Astrocyte (in vitro differentiated cells and primary cell): ENCODE results near the gene POSTN. TPM values are rescaled to one million over a fixed set of nuclear protein-coding genes. Genes with fewer than 3 reads are reported as not detected.

ENCODE experiments used
- DNase-seq: peaks from one replicate; pipeline ENCODE4 v3.0.0-alpha.2; 2010; ENCODE audit warnings: low read depth
- FAIRE-seq: peaks from 2 replicates; lab custom pipeline; 2011; peaks lifted over from hg19 to GRCh38; lab: Jason Lieb, UNC
- H2AFZ ChIP-seq: 2 replicates; pipeline ENCODE4 v1.6.0; 2012; ENCODE audit warnings: low read depth, low read length, inconsistent platforms
- H3K27ac ChIP-seq: 2 replicates; pipeline ENCODE4 v1.5.1; 2011; ENCODE audit warnings: low read depth, low read length, inconsistent platforms
- H3K27me3 ChIP-seq: 2 replicates; pipeline ENCODE4 v1.6.0; 2011; ENCODE audit warnings: low read length, inconsistent platforms; ENCODE audit not compliant: insufficient read depth
- H3K36me3 ChIP-seq: 2 replicates; pipeline ENCODE4 v1.5.1; 2011; ENCODE audit warnings: low read length, inconsistent platforms; ENCODE audit not compliant: insufficient read depth
- H3K4me1 ChIP-seq: 2 replicates; pipeline ENCODE4 v1.5.1; 2011; ENCODE audit warnings: low read length, inconsistent platforms; ENCODE audit not compliant: insufficient read depth
- H3K4me2 ChIP-seq: 2 replicates; pipeline ENCODE4 v1.6.0; 2012; ENCODE audit warnings: low read length, inconsistent platforms
- H3K4me3 ChIP-seq: 2 replicates; pipeline ENCODE4 v1.5.1; 2011; ENCODE audit warnings: low read depth, mild to moderate bottlenecking, low read length, inconsistent platforms; ENCODE audit not compliant: insufficient read depth
- H3K79me2 ChIP-seq: 2 replicates; pipeline ENCODE4 v1.6.0; 2012; ENCODE audit warnings: mild to moderate bottlenecking, low read length, inconsistent platforms; ENCODE audit not compliant: insufficient read depth
- H3K9ac ChIP-seq: 2 replicates; pipeline ENCODE4 v1.6.0; 2012; ENCODE audit warnings: mild to moderate bottlenecking, low read length, inconsistent platforms
- H3K9me3 ChIP-seq: 2 replicates; pipeline ENCODE4 v1.5.1; 2012; ENCODE audit warnings: low read depth, mild to moderate bottlenecking, low read length, inconsistent platforms; ENCODE audit not compliant: insufficient read depth
- H4K20me1 ChIP-seq: 2 replicates; pipeline ENCODE4 v1.6.0; 2012; ENCODE audit warnings: low read length, inconsistent platforms; ENCODE audit not compliant: insufficient read depth
- H3K27ac Mint-ChIP-seq: one replicate; pipeline ENCODE4 v1.8.0; 2021; ENCODE audit warnings: mild to moderate bottlenecking, mixed read lengths; ENCODE audit not compliant: unreplicated experiment
- H3K27me3 Mint-ChIP-seq: one replicate; pipeline ENCODE4 v1.8.0; 2021; ENCODE audit warnings: low read depth, mixed read lengths; ENCODE audit not compliant: unreplicated experiment
- H3K36me3 Mint-ChIP-seq: one replicate; pipeline ENCODE4 v1.8.0; 2021; ENCODE audit warnings: low read depth, mixed read lengths; ENCODE audit not compliant: unreplicated experiment
- H3K4me1 Mint-ChIP-seq: one replicate; pipeline ENCODE4 v1.8.0; 2021; ENCODE audit warnings: low read depth, mixed read lengths; ENCODE audit not compliant: unreplicated experiment
- H3K4me3 Mint-ChIP-seq: one replicate; pipeline ENCODE4 v1.8.0; 2021; ENCODE audit warnings: mild to moderate bottlenecking, moderate library complexity, mixed read lengths; ENCODE audit not compliant: unreplicated experiment
- H3K9me3 Mint-ChIP-seq: one replicate; pipeline ENCODE4 v1.8.0; 2021; ENCODE audit warnings: mild to moderate bottlenecking, mixed read lengths; ENCODE audit not compliant: unreplicated experiment
- EZH2 ChIP-seq: IDR thresholded peaks from 2 replicates; pipeline ENCODE4 v1.6.1; 2012; ENCODE audit warnings: mild to moderate bottlenecking, low read length, inconsistent platforms; ENCODE audit not compliant: insufficient read depth
- total RNA-seq: library from RNA; stranded (reverse); gene quantifications from 2 replicates; pipeline ENCODE4 v1.2.1, GENCODE V29; 2021
- TF ChIP-seq, protein P1 (sequence below): IDR thresholded peaks from 2 replicates; pipeline ENCODE4 v1.5.1; 2011; ENCODE audit warnings: low read depth, mild to moderate bottlenecking, inconsistent platforms, low read length, moderate library complexity; ENCODE audit not compliant: insufficient read depth

POSTN gene
- total RNA-seq, 1 donor from 2014 or later = 18.6 TPM

DNA sequence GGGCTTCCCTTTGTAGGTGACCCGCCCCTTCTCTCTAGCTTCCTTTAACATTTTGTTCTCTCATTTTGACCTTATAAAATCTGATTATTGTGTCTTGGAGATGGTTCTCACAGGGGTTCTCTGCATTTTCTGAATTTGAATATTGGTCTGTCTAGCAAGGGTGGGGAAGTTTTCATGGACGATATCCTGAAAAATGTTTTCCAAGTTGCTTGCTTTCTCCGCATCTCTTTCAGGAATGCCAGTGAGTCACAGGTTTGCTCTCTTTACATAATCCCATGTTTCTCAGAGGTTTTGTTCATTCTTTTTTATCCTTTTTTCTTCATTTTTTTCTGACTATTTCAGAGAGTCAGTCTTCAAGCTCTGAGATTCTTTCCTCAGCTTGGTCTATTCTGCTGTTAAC, 53.6 kb downstream of the POSTN start:
- Histone ChIP-seq H3K9ac (no peak overlapping the region), H2AFZ (no peak overlapping the region), H3K9me3 (peaks cover 7% of the 10 kb centered on the region), H3K4me2 (no peak overlapping the region), H3K36me3 (no peaks in the 10 kb centered on the region), H3K79me2 (no peaks in the 10 kb centered on the region), H3K4me1 (no peaks in the 10 kb centered on the region), H3K27me3 (no peaks in the 10 kb centered on the region), H4K20me1 (no peaks in the 10 kb centered on the region), H3K4me3 (no peak overlapping the region), H3K27ac (no peak overlapping the region)
- TF ChIP-seq, protein P1, sequence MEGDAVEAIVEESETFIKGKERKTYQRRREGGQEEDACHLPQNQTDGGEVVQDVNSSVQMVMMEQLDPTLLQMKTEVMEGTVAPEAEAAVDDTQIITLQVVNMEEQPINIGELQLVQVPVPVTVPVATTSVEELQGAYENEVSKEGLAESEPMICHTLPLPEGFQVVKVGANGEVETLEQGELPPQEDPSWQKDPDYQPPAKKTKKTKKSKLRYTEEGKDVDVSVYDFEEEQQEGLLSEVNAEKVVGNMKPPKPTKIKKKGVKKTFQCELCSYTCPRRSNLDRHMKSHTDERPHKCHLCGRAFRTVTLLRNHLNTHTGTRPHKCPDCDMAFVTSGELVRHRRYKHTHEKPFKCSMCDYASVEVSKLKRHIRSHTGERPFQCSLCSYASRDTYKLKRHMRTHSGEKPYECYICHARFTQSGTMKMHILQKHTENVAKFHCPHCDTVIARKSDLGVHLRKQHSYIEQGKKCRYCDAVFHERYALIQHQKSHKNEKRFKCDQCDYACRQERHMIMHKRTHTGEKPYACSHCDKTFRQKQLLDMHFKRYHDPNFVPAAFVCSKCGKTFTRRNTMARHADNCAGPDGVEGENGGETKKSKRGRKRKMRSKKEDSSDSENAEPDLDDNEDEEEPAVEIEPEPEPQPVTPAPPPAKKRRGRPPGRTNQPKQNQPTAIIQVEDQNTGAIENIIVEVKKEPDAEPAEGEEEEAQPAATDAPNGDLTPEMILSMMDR = no peak
- no peak for TF ChIP-seq EZH2
- Mint-ChIP-seq H3K4me1 (peaks cover 14% of the 10 kb centered on the region), H3K27ac (no peak overlapping the region), H3K4me3 (no peak overlapping the region), H3K27me3 (no peaks in the 10 kb centered on the region), H3K36me3 (no peaks in the 10 kb centered on the region), H3K9me3 (peaks cover 16% of the 10 kb centered on the region)
- FAIRE-seq = no peak
- DNase-seq = no peak

DNA sequence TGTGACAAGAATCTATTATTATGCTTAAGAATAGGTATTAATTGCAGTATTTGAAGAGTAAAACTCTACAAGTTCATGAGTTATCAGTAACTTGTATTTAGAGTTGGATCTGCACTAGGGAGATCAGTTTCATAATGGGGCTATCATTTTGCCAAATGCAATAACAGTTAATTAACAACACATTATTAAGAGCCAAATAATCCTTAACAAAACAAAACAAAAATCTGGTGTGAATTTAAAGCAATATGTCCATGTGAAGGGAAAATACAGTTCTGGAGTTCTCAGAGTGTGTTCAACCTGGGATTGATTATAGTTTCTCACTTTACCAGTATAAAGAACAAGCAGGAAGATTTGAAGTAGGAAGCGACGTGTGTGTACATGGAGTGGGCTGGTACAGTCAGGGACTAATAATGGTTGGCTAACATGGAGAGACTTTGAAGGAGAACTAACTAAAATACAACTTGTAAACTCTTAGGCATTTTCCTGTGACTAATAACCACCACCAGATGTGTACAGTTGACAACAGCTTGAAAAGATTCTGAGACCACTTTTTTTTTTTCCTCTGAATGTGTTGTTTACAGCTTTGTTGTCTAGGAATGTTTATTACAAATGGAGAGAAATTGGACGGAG, 58.5 kb downstream of the POSTN start:
- peak overlapping the region; percentile 19 for H3K27ac ChIP-seq

More for the DNA sequence above, 58.5 kb downstream of the POSTN start:
- no peaks in the 10 kb centered on the region for H3K36me3 ChIP-seq
- H3K9ac ChIP-seq = no peak overlapping the region
- Mint-ChIP-seq H3K27me3 (no peaks in the 10 kb centered on the region), H3K9me3 (peaks cover 3% of the 10 kb centered on the region), H3K4me3 (no peak overlapping the region), H3K4me1 (peaks cover 14% of the 10 kb centered on the region), H3K36me3 (no peaks in the 10 kb centered on the region), H3K27ac (peak overlapping the region; percentile 60)
- no peak overlapping the region for H3K4me3 ChIP-seq
- H4K20me1 ChIP-seq = no peaks in the 10 kb centered on the region
- no peak overlapping the region for H2AFZ ChIP-seq
- H3K79me2 ChIP-seq = no peaks in the 10 kb centered on the region
- H3K4me1 ChIP-seq = no peaks in the 10 kb centered on the region
- peak; percentile 77 for FAIRE-seq
- no peaks in the 10 kb centered on the region for H3K27me3 ChIP-seq
- peak overlapping the region; percentile 18 for H3K4me2 ChIP-seq
- TF ChIP-seq EZH2 = no peak
- TF ChIP-seq, protein P1 = no peak
- H3K9me3 ChIP-seq = no peaks in the 10 kb centered on the region
- DNase-seq = peak; percentile 74
